Mesenchymal stem cell (in vitro differentiated cells and primary cell): ENCODE measurements around the gene FEN1.
A peak's percentile ranks its signal among the peaks of the same experiment; 100 is the strongest.

Experiments
- DNase-seq: peaks from one replicate; pipeline ENCODE4 v3.0.0-alpha.2; 2013
- H2AFZ ChIP-seq: one replicate; pipeline ENCODE4 v1.6.1; 2013; ENCODE audit warnings: low read depth, mild to moderate bottlenecking, control low read depth, inconsistent platforms, low read length, moderate library complexity
- H2AK5ac ChIP-seq: 2 replicates; pipeline ENCODE4 v1.6.1; 2013; ENCODE audit warnings: low read length, moderate library complexity, mild to moderate bottlenecking, inconsistent platforms; ENCODE audit not compliant: severe bottlenecking
- H2BK120ac ChIP-seq: one replicate; pipeline ENCODE4 v1.6.1; 2013; ENCODE audit warnings: low read depth, mild to moderate bottlenecking, inconsistent platforms, low read length, moderate library complexity
- H2BK12ac ChIP-seq, 2 experiments: one replicate each; pipeline ENCODE4 v1.6.1; 2013; ENCODE audit warnings: inconsistent platforms in 2 of 2, low read length in 2 of 2, mild to moderate bottlenecking in 2 of 2, moderate library complexity in 2 of 2, control low read depth in 1 of 2
- H2BK15ac ChIP-seq: one replicate; pipeline ENCODE4 v1.6.1; 2013; ENCODE audit warnings: mild to moderate bottlenecking, low read depth, inconsistent platforms; ENCODE audit not compliant: poor library complexity, severe bottlenecking
- H2BK5ac ChIP-seq: 2 replicates; pipeline ENCODE4 v1.6.1; 2013; ENCODE audit warnings: low read depth, mild to moderate bottlenecking, low read length, control low read depth, inconsistent platforms; ENCODE audit not compliant: poor library complexity, severe bottlenecking
- H3K14ac ChIP-seq, 2 experiments: one replicate each; pipeline ENCODE4 v1.6.1; 2013; ENCODE audit warnings: inconsistent platforms in 2 of 2, low read length in 2 of 2, control low read depth in 1 of 2, mild to moderate bottlenecking in 1 of 2, moderate library complexity in 1 of 2
- H3K18ac ChIP-seq, 2 experiments: one replicate each; pipeline ENCODE4 v1.6.1; 2013; ENCODE audit warnings: inconsistent platforms in 2 of 2, low read length in 2 of 2, control low read depth in 1 of 2, low read depth in 1 of 2, mild to moderate bottlenecking in 1 of 2
- H3K23ac ChIP-seq, 2 experiments: one replicate each; pipeline ENCODE4 v1.6.1; 2013; ENCODE audit warnings: inconsistent platforms in 2 of 2, low read length in 2 of 2, mild to moderate bottlenecking in 2 of 2, moderate library complexity in 2 of 2, control low read depth in 1 of 2
- H3K27ac ChIP-seq: 2 replicates; pipeline ENCODE4 v1.5.1; 2013; ENCODE audit warnings: mild to moderate bottlenecking, moderate library complexity, low read length, control low read depth, inconsistent platforms; ENCODE audit not compliant: poor library complexity, severe bottlenecking
- H3K27me3 ChIP-seq, 2 experiments: 2 replicates each; pipeline versions ENCODE4 v1.6.1 to v1.7.0; 2013; ENCODE audit warnings: low read length in 2 of 2, mild to moderate bottlenecking in 2 of 2, moderate library complexity in 2 of 2, control low read depth in 1 of 2, inconsistent platforms in 1 of 2; ENCODE audit not compliant: control insufficient read depth in 1 of 2, insufficient read depth in 1 of 2
- H3K36me3 ChIP-seq, 2 experiments: 2 replicates each; pipeline versions ENCODE4 v1.6.1 to v1.7.0; 2013; ENCODE audit warnings: low read length in 2 of 2, control low read depth in 1 of 2, inconsistent platforms in 1 of 2, low read depth in 1 of 2, mild to moderate bottlenecking in 1 of 2; ENCODE audit not compliant: insufficient read depth in 2 of 2, control insufficient read depth in 1 of 2
- H3K4ac ChIP-seq, 2 experiments: one replicate each; pipeline ENCODE4 v1.6.1; 2013; ENCODE audit warnings: inconsistent platforms in 2 of 2, low read length in 2 of 2, mild to moderate bottlenecking in 2 of 2, moderate library complexity in 2 of 2, control low read depth in 1 of 2, low read depth in 1 of 2
- H3K4me1 ChIP-seq: 2 replicates; pipeline ENCODE4 v1.6.1; 2013; ENCODE audit warnings: low read depth, low read length, control low read depth; ENCODE audit not compliant: control insufficient read depth, insufficient read depth
- H3K4me2 ChIP-seq: 2 replicates; pipeline ENCODE4 v1.6.1; 2013; ENCODE audit warnings: low read length, mild to moderate bottlenecking, inconsistent platforms; ENCODE audit not compliant: poor library complexity, severe bottlenecking
- H3K4me3 ChIP-seq, 2 experiments: 2 replicates each; pipeline versions ENCODE4 v1.5.1 to v1.7.0; 2013; ENCODE audit warnings: low read length in 2 of 2, mild to moderate bottlenecking in 2 of 2, control low read depth in 1 of 2, low read depth in 1 of 2; ENCODE audit not compliant: insufficient read depth in 1 of 2
- H3K79me1 ChIP-seq: replicated peaks from 2 replicates; pipeline ENCODE4 v1.6.1; 2013; ENCODE audit warnings: mild to moderate bottlenecking, control low read depth, low read length, inconsistent platforms; ENCODE audit not compliant: poor library complexity, severe bottlenecking
- H3K9ac ChIP-seq: 2 replicates; pipeline ENCODE4 v1.7.0; 2013; ENCODE audit warnings: mild to moderate bottlenecking, low read length, moderate library complexity
- H3K9me3 ChIP-seq: 2 replicates; pipeline ENCODE4 v1.7.0; 2013; ENCODE audit warnings: mild to moderate bottlenecking, low read length; ENCODE audit not compliant: control insufficient read depth
- H4K8ac ChIP-seq: one replicate; pipeline ENCODE4 v1.6.1; 2013; ENCODE audit warnings: inconsistent platforms, mild to moderate bottlenecking, low read length, moderate library complexity
- H4K91ac ChIP-seq: one replicate; pipeline ENCODE4 v1.6.1; 2013; ENCODE audit warnings: mild to moderate bottlenecking, low read length, inconsistent platforms
- whole genome bisulfite sequencing: methylation state at CpG from one replicate; pipeline ENCODE4 v1.1.7; 2013; ENCODE audit warnings: mixed read lengths; 5-methylcytosine and 5-hydroxymethylcytosine counted together

Gene FEN1

GRCh38 chr11:61776561-61777075 lies 16.1 kb upstream of the FEN1 start:
- H2BK12ac ChIP-seq = no peak overlapping the region
- DNase-seq = peak; percentile 71
- H2AK5ac ChIP-seq = no peak overlapping the region
- H3K14ac ChIP-seq = no peak overlapping the region
- no peak overlapping the region for H4K8ac ChIP-seq
- H4K91ac ChIP-seq = no peak overlapping the region
- peaks cover 0 to 91% of the 10 kb centered on the region in 2 experiments for H3K36me3 ChIP-seq
- H3K18ac ChIP-seq = no peak overlapping the region
- no peak overlapping the region for H3K4ac ChIP-seq
- WGBS = 83% methylated on average over 9 of the region's 9 CpGs
- no peak overlapping the region for H2BK120ac ChIP-seq
- no peaks in the 10 kb centered on the region for H3K9me3 ChIP-seq
- no peak overlapping the region for H3K9ac ChIP-seq
- H3K23ac ChIP-seq = no peak overlapping the region
- no peak overlapping the region for H2BK15ac ChIP-seq
- no peak overlapping the region for H2BK5ac ChIP-seq
- H3K4me2 ChIP-seq = no peak overlapping the region
- peaks cover 0 to 48% of the 10 kb centered on the region in 2 experiments for H3K27me3 ChIP-seq
- H2AFZ ChIP-seq = no peak overlapping the region
- peaks cover 4% of the 10 kb centered on the region for H3K79me1 ChIP-seq
- no peak overlapping the region for H3K27ac ChIP-seq
- no peak overlapping the region for H3K4me3 ChIP-seq
- H3K4me1 ChIP-seq = peaks cover 38% of the 10 kb centered on the region

GRCh38 chr11:61777234-61778090 lies 15.2 kb upstream of the FEN1 start:
- no peak for DNase-seq

GRCh38 chr11:61778357-61778886 lies 14.3 kb upstream of the FEN1 start:
- H3K27ac ChIP-seq = no peak overlapping the region
- H3K9me3 ChIP-seq = no peaks in the 10 kb centered on the region
- peaks cover 3% of the 10 kb centered on the region for H3K79me1 ChIP-seq
- H3K23ac ChIP-seq = no peak overlapping the region
- H2BK5ac ChIP-seq = no peak overlapping the region
- H3K27me3 ChIP-seq = peaks cover 0 to 48% of the 10 kb centered on the region in 2 experiments
- no peak overlapping the region for H2BK12ac ChIP-seq
- no peak overlapping the region for H4K91ac ChIP-seq
- no peak overlapping the region for H2BK120ac ChIP-seq
- DNase-seq = no peak
- H3K4ac ChIP-seq = no peak overlapping the region
- 95% methylated on average over 11 of the region's 11 CpGs for WGBS
- no peak overlapping the region for H3K14ac ChIP-seq
- no peak overlapping the region for H2AK5ac ChIP-seq
- no peak overlapping the region for H4K8ac ChIP-seq
- no peak overlapping the region for H3K4me2 ChIP-seq
- no peak overlapping the region for H3K4me3 ChIP-seq
- peaks cover 0 to 95% of the 10 kb centered on the region in 2 experiments for H3K36me3 ChIP-seq
- no peak overlapping the region for H3K9ac ChIP-seq
- H2BK15ac ChIP-seq = no peak overlapping the region
- no peak overlapping the region for H3K18ac ChIP-seq
- no peak overlapping the region for H2AFZ ChIP-seq
- H3K4me1 ChIP-seq = peaks cover 31% of the 10 kb centered on the region

More at GRCh38 chr11:61777234-61778090, 15.2 kb upstream of the FEN1 start:
- Histone ChIP-seq H2AK5ac (no peak overlapping the region), H3K4me3 (no peak overlapping the region), H3K9me3 (no peaks in the 10 kb centered on the region), H3K23ac (no peak overlapping the region), H2BK5ac (no peak overlapping the region), H3K9ac (no peak overlapping the region), H4K8ac (no peak overlapping the region), H2BK15ac (no peak overlapping the region), H3K14ac (no peak overlapping the region), H4K91ac (no peak overlapping the region), H3K27ac (no peak overlapping the region), H3K27me3 (peaks cover 0 to 48% of the 10 kb centered on the region in 2 experiments), H3K36me3 (peaks cover 0 to 93% of the 10 kb centered on the region in 2 experiments), H3K4ac (no peak overlapping the region), H2BK12ac (no peak overlapping the region), H2BK120ac (no peak overlapping the region), H3K4me1 (peaks cover 31% of the 10 kb centered on the region), H3K79me1 (peaks cover 3% of the 10 kb centered on the region), H2AFZ (no peak overlapping the region), H3K18ac (no peak overlapping the region), H3K4me2 (no peak overlapping the region)
- WGBS = 94% methylated on average over 61 of the region's 67 CpGs

GRCh38 chr11:61778920-61779650 lies 13.6 kb upstream of the FEN1 start:
- Histone ChIP-seq H3K18ac (no peak overlapping the region), H2BK15ac (no peak overlapping the region), H4K91ac (no peak overlapping the region), H2BK120ac (no peak overlapping the region), H3K14ac (no peak overlapping the region), H3K27ac (no peak overlapping the region), H3K27me3 (peaks cover 0 to 48% of the 10 kb centered on the region in 2 experiments), H3K4ac (no peak overlapping the region), H2AK5ac (no peak overlapping the region), H3K23ac (no peak overlapping the region), H3K9ac (no peak overlapping the region), H3K4me1 (peaks cover 37% of the 10 kb centered on the region), H2BK12ac (no peak overlapping the region), H3K79me1 (peaks cover 3% of the 10 kb centered on the region), H3K36me3 (peaks cover 0 to 95% of the 10 kb centered on the region in 2 experiments), H4K8ac (no peak overlapping the region), H2BK5ac (no peak overlapping the region), H2AFZ (no peak overlapping the region), H3K4me3 (no peak overlapping the region), H3K9me3 (no peaks in the 10 kb centered on the region), H3K4me2 (no peak overlapping the region)
- 96% methylated on average over 23 of the region's 24 CpGs for WGBS
- no peak for DNase-seq
